Measurements from ENCODE around the gene TUFT1.

The TUFT1 gene

DNA sequence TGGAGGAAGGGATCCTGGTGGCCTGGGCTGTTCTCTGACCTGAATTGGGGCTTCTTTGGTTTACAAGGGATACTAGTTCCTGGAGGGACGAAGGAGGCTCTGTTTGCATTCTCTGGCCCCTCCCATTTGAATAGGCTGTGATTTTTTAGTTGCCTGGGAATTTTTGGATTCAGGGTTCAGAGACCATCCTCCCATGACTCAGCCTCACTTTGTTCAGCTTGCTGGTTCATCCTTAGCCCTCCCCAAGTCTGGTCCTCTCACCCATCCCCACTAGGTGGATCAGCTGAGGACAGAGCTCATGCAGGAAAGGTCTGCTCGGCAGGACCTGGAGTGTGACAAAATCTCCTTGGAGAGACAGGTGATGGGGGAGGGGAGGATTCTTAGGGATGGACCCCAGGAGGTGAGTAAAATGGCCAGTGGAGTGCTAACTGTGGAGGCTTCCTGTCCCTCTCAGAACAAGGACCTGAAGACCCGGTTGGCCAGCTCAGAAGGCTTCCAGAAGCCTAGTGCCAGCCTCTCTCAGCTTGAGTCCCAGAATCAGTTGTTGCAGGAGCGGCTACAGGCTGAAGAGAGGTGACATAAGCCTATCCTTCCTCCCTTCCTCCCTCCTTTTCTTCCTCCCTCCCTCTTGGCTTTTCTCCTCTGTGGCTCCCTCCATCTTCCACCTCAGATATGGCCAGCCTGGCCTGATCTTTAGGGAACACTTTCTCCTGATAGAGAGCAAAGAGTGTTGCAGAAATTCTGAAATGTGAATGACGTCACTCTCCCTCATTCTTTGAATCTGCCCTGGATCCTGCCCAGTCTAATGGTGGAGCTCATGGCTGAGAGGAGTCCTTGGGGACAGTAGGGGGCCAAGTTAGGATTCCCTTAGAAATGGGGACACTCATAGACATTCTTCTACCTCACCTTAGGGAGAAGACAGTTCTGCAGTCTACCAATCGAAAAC, 4.5 kb upstream of the TUFT1 start:
- TF ChIP-seq, protein P1, sequence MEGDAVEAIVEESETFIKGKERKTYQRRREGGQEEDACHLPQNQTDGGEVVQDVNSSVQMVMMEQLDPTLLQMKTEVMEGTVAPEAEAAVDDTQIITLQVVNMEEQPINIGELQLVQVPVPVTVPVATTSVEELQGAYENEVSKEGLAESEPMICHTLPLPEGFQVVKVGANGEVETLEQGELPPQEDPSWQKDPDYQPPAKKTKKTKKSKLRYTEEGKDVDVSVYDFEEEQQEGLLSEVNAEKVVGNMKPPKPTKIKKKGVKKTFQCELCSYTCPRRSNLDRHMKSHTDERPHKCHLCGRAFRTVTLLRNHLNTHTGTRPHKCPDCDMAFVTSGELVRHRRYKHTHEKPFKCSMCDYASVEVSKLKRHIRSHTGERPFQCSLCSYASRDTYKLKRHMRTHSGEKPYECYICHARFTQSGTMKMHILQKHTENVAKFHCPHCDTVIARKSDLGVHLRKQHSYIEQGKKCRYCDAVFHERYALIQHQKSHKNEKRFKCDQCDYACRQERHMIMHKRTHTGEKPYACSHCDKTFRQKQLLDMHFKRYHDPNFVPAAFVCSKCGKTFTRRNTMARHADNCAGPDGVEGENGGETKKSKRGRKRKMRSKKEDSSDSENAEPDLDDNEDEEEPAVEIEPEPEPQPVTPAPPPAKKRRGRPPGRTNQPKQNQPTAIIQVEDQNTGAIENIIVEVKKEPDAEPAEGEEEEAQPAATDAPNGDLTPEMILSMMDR (IDR thresholded peaks at IDR 0.05; ENCODE audit: low read depth, low read length) = no peak
- TF ChIP-seq MYC (IDR thresholded peaks at IDR 0.05; ENCODE audit: low read depth, low read length) (no peak), POLR2A (IDR thresholded peaks at IDR 0.05; ENCODE audit: extremely low read depth, insufficient read length) (no peak)
- TF ChIP-seq, protein P2, sequence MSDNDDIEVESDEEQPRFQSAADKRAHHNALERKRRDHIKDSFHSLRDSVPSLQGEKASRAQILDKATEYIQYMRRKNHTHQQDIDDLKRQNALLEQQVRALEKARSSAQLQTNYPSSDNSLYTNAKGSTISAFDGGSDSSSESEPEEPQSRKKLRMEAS (IDR thresholded peaks at IDR 0.05; ENCODE audit: low read depth, low read length) = no peak
- H3K4me3 ChIP-seq (ENCODE audit: low read depth, low read length) = no peak overlapping the region
- no peak for DNase-seq (ENCODE audit: low read depth)

DNA sequence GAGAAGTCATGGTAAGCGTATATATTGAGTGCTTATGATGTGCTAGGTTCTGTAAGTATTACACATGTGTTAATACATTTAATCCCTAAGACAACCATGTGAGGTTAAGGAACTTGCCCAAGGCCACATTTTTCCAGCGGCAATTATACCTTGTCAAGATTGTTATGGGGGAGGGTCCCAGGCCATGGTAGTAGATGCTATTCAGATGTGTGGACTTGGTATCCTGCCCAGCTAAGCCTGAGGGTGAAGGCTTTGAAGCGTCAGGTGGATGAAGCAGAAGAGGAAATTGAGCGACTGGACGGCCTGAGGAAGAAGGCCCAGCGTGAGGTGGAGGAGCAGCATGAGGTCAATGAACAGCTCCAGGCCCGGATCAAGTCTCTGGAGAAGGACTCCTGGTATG, 3.6 kb upstream of the TUFT1 start:
- DNase-seq (ENCODE audit: low read depth) = no peak
- TF ChIP-seq MYC (IDR thresholded peaks at IDR 0.05; ENCODE audit: low read depth, low read length) (no peak), POLR2A (IDR thresholded peaks at IDR 0.05; ENCODE audit: extremely low read depth, insufficient read length) (no peak)
- TF ChIP-seq, protein P2 (IDR thresholded peaks at IDR 0.05; ENCODE audit: low read depth, low read length) = no peak
- TF ChIP-seq, protein P1 (IDR thresholded peaks at IDR 0.05; ENCODE audit: low read depth, low read length) = no peak

DNA sequence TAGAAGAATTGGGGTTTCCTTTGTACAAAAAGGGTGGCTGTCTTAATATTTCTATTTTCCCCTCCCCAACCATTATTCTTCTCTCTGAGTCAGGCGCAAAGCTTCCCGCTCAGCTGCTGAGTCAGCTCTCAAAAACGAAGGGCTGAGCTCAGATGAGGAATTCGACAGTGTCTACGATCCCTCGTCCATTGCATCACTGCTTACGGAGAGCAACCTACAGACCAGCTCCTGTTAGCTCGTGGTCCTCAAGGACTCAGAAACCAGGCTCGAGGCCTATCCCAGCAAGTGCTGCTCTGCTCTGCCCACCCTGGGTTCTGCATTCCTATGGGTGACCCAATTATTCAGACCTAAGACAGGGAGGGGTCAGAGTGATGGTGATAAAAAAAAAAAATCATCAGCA, 3.0 kb upstream of the TUFT1 start:
- DNase-seq (ENCODE audit: low read depth) = no peak
- no peak overlapping the region for H3K4me3 ChIP-seq (ENCODE audit: low read depth, low read length)

More for the DNA sequence above, 3.6 kb upstream of the TUFT1 start:
- no peak overlapping the region for H3K4me3 ChIP-seq (ENCODE audit: low read depth, low read length)

DNA sequence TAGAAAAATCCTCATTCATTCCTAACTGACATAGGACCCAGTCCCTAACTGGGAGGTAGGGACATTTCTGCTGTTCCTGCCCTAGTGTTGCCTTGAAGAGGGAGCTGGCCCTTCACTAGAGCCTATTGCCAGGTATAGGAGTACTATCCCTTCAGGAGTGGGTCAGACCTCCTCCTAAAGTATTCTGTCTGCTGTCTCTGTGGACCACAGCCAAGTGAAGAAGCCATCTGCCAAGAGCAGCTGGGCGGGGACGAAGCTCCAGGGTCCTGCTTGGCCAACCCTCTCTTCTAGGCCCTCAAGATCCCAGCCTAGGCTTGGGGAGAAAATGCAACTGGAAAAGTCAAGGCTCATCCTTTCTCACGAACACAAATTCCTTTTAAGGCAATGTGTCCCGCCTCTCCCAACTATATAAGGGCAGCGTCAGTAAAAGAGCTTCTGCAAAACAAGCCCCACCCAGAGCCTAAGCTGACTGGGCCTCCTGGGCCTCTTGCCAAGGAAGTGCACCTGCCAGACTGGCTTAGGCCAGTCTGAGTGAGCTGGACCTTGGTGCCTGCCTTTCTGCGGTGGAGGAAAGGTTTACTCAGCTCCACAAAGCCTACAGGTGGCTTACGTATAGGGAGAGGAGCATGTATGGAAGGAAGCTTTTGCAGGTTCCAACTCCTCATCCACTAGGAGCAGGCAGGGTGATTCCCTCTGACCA, 638 bp upstream of the TUFT1 start:
- DNase-seq (ENCODE audit: low read depth) = peak; percentile 68
- no peak overlapping the region for H3K4me3 ChIP-seq (ENCODE audit: low read depth, low read length)
- TF ChIP-seq, protein P1 (IDR thresholded peaks at IDR 0.05; ENCODE audit: low read depth, low read length) = no peak
- TF ChIP-seq POLR2A (IDR thresholded peaks at IDR 0.05; ENCODE audit: extremely low read depth, insufficient read length) (no peak), MYC (IDR thresholded peaks at IDR 0.05; ENCODE audit: low read depth, low read length) (no peak)
- TF ChIP-seq, protein P2 (IDR thresholded peaks at IDR 0.05; ENCODE audit: low read depth, low read length) = 0 out of 2 replicates have a peak, but pooled peaks have one; percentile 29

More for the DNA sequence above, 3.0 kb upstream of the TUFT1 start:
- TF ChIP-seq, protein P1 (IDR thresholded peaks at IDR 0.05; ENCODE audit: low read depth, low read length) = no peak
- TF ChIP-seq, protein P2 (IDR thresholded peaks at IDR 0.05; ENCODE audit: low read depth, low read length) = no peak
- no peak for TF ChIP-seq POLR2A (IDR thresholded peaks at IDR 0.05; ENCODE audit: extremely low read depth, insufficient read length)
- no peak for TF ChIP-seq MYC (IDR thresholded peaks at IDR 0.05; ENCODE audit: low read depth, low read length)

DNA sequence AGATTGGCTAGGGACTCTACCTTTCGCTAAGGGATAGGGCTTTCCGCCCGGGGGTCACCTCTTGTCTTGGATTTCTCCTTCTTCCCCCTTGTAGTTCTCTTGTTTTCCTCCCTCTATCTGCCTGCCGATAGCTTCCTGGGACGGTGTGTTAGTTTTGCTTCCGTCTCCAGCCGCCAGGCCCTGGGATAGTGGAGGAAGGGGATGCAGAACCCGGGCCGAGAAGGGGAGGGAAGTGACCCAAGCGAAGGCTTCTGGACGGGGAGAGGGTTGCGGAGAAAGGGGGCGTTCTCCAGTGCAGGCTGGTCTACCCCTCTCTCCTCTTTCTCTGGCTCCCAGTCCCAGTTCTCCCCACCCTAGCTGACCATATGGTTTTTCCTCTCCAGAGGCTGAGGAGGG, 871 bp downstream of the TUFT1 start:
- H3K4me3 ChIP-seq (ENCODE audit: low read depth, low read length) = peak overlapping the region; percentile 54
- no peak for DNase-seq (ENCODE audit: low read depth)
- TF ChIP-seq, protein P1 (IDR thresholded peaks at IDR 0.05; ENCODE audit: low read depth, low read length) = no peak
- TF ChIP-seq, protein P2 (IDR thresholded peaks at IDR 0.05; ENCODE audit: low read depth, low read length) = no peak
- TF ChIP-seq POLR2A (IDR thresholded peaks at IDR 0.05; ENCODE audit: extremely low read depth, insufficient read length) = no peak
- no peak for TF ChIP-seq MYC (IDR thresholded peaks at IDR 0.05; ENCODE audit: low read depth, low read length)
